Caco-2 (cell line): Measurements from ENCODE around the gene CDH2. TPM values are rescaled to one million over a fixed set of nuclear protein-coding genes. Genes with fewer than 3 reads are reported as not detected.

Experiments used
- BruUV-seq: library from RNA; stranded (reverse); fragments of 400-500 nt; replicated peaks from 2 replicates; lab custom pipeline; 2021; lab: Mats Ljungman, UMichigan
- CTCF ChIA-PET: fragments of 300-600 bp; sonication (Branson Sonifier 250); formaldehyde crosslinking; loops from one replicate; lab custom pipeline; 2022; ENCODE audit warnings: antibody characterized with exemption; lab: Charles Lee
- POLR2A ChIA-PET: fragments of 300-600 bp; sonication (Branson Sonifier 250); formaldehyde crosslinking; loops from one replicate; lab custom pipeline; 2022; ENCODE audit warnings: antibody characterized with exemption; lab: Charles Lee
- DNase-seq, 2 experiments: peaks; one replicate each; pipeline versions ENCODE4 v3.0.0 to v3.0.0-alpha.2; 2020 to 2022
- H3K27me3 ChIP-seq: replicated peaks from 2 replicates; pipeline ENCODE4 v1.6.0; 2011; ENCODE audit warnings: low read length; ENCODE audit not compliant: control insufficient read depth, insufficient read depth
- H3K36me3 ChIP-seq: 2 replicates; pipeline ENCODE4 v1.5.1; 2011; ENCODE audit warnings: low read length; ENCODE audit not compliant: control insufficient read depth, insufficient read depth
- H3K4me1 ChIP-seq: fragments of 250-450 bp; sonication (Bioruptor Pico); 2 replicates; pipeline ENCODE4 v1.5.1; 2020; ENCODE audit warnings: mild to moderate bottlenecking
- H3K4me3 ChIP-seq: 2 replicates; pipeline ENCODE4 v1.5.1; 2011; ENCODE audit warnings: low read depth, mild to moderate bottlenecking, control low read depth, low read length
- H3K9me3 ChIP-seq: fragments of 250-450 bp; sonication (Bioruptor Pico); 2 replicates; pipeline ENCODE4 v1.5.1; 2020; ENCODE audit warnings: mild to moderate bottlenecking, moderate library complexity
- H3K27ac Mint-ChIP-seq: one replicate; pipeline ENCODE4 v1.8.0; 2022; ENCODE audit warnings: mixed read lengths; ENCODE audit not compliant: unreplicated experiment
- H3K27me3 Mint-ChIP-seq: one replicate; pipeline ENCODE4 v1.8.0; 2022; ENCODE audit warnings: mixed read lengths; ENCODE audit not compliant: insufficient read depth, unreplicated experiment
- H3K36me3 Mint-ChIP-seq: one replicate; pipeline ENCODE4 v1.8.0; 2022; ENCODE audit warnings: mild to moderate bottlenecking, mixed read lengths; ENCODE audit not compliant: insufficient read depth, unreplicated experiment
- H3K4me1 Mint-ChIP-seq: one replicate; pipeline ENCODE4 v1.8.0; 2022; ENCODE audit warnings: low read depth, mixed read lengths; ENCODE audit not compliant: unreplicated experiment
- H3K4me3 Mint-ChIP-seq: one replicate; pipeline ENCODE4 v1.8.0; 2022; ENCODE audit warnings: mild to moderate bottlenecking, moderate library complexity, mixed read lengths; ENCODE audit not compliant: unreplicated experiment
- H3K9me3 Mint-ChIP-seq: one replicate; pipeline ENCODE4 v1.8.0; 2022; ENCODE audit warnings: mixed read lengths; ENCODE audit not compliant: unreplicated experiment
- CTCF ChIP-seq, 2 experiments: fragments of 200-600 bp in 1 of 2; IDR thresholded peaks; 1 replicate in 1 of 2; 2 replicates in 1 of 2; pipeline versions ENCODE4 v1.5.1 to v1.8.0; 2011 to 2022; ENCODE audit warnings: antibody characterized with exemption in 1 of 2, control low read depth in 1 of 2, inconsistent platforms in 1 of 2, low read depth in 1 of 2, low read length in 1 of 2, mild to moderate bottlenecking in 1 of 2, moderate library complexity in 1 of 2; ENCODE audit not compliant: insufficient read depth in 1 of 2, severe bottlenecking in 1 of 2, unreplicated experiment in 1 of 2
- intact Hi-C: fragments of 100-400 bp; cut with micrococcal nuclease; formaldehyde crosslinking; loops from one replicate; pipeline ENCODE4 v1.10.0; 2022; ENCODE audit not compliant: unreplicated experiment
- total RNA-seq: library from RNA; stranded (reverse); gene quantifications from 2 replicates; pipeline ENCODE4 v1.2.3, GENCODE V29; 2022

The CDH2 gene
- total RNA-seq, 1 experiment from 2014 or later: 1.4 TPM

- intact Hi-C loops: no loop called here
- POLR2A ChIA-PET: no interaction called here
Measured at GRCh38 chr18:28071199-28071598, 105.7 kb downstream of the CDH2 start.

GRCh38 chr18:28068207-28068606 is 108.7 kb downstream of the CDH2 start:
- Mint-ChIP-seq H3K4me3 (no peak overlapping the region), H3K27me3 (no peaks in the 10 kb centered on the region), H3K9me3 (no peaks in the 10 kb centered on the region), H3K36me3 (no peaks in the 10 kb centered on the region), H3K4me1 (peaks cover 13% of the 10 kb centered on the region), H3K27ac (no peak overlapping the region)
- no peak for TF ChIP-seq CTCF (IDR thresholded peaks at IDR 0.05; ENCODE audit: insufficient read depth in 1 of 2, low read depth in 1 of 2, low read length in 1 of 2, severe bottlenecking in 1 of 2, unreplicated experiment in 1 of 2)
- Histone ChIP-seq H3K4me3 (no peak overlapping the region), H3K27me3 (no peaks in the 10 kb centered on the region), H3K4me1 (peaks cover 11% of the 10 kb centered on the region), H3K36me3 (no peaks in the 10 kb centered on the region), H3K9me3 (no peaks in the 10 kb centered on the region)
- BruUV-seq: no TSS peak
- POLR2A ChIA-PET: no interaction called here
- CTCF ChIA-PET: no interaction called here
- intact Hi-C loops: loop anchor here (5.0 kb wide), 1 partner anchor 146 kb away; no protein-coding TSS in a partner anchor
- no peak for DNase-seq

More at GRCh38 chr18:28071199-28071598, 105.7 kb downstream of the CDH2 start:
- peaks cover 6% of the 10 kb centered on the region for H3K4me1 Mint-ChIP-seq
- Histone ChIP-seq H3K9me3 (no peaks in the 10 kb centered on the region), H3K36me3 (no peaks in the 10 kb centered on the region), H3K27me3 (no peaks in the 10 kb centered on the region), H3K4me3 (no peak overlapping the region), H3K4me1 (no peaks in the 10 kb centered on the region)
- TF ChIP-seq CTCF (IDR thresholded peaks at IDR 0.05; ENCODE audit: insufficient read depth in 1 of 2, low read depth in 1 of 2, low read length in 1 of 2, severe bottlenecking in 1 of 2, unreplicated experiment in 1 of 2): no peak
- DNase-seq: no peak
- H3K27ac Mint-ChIP-seq: no peak overlapping the region
- BruUV-seq: no TSS peak
- CTCF ChIA-PET: no interaction called here
- H3K27me3 Mint-ChIP-seq: no peaks in the 10 kb centered on the region
- H3K4me3 Mint-ChIP-seq: no peak overlapping the region
- H3K9me3 Mint-ChIP-seq: no peaks in the 10 kb centered on the region
- no peaks in the 10 kb centered on the region for H3K36me3 Mint-ChIP-seq

- no peaks in the 10 kb centered on the region for H3K36me3 ChIP-seq
- no TSS peak for BruUV-seq
- intact Hi-C loops: loop anchor here (5.0 kb wide), 1 partner anchor 145 kb away; no protein-coding TSS in a partner anchor
Measured at GRCh38 chr18:28067346-28067745, 109.6 kb downstream of the CDH2 start.

More at GRCh38 chr18:28067346-28067745, 109.6 kb downstream of the CDH2 start:
- Mint-ChIP-seq H3K27ac (no peak overlapping the region), H3K4me1 (peaks cover 11% of the 10 kb centered on the region), H3K4me3 (no peak overlapping the region), H3K36me3 (no peaks in the 10 kb centered on the region), H3K27me3 (no peaks in the 10 kb centered on the region), H3K9me3 (no peaks in the 10 kb centered on the region)
- ChIA-PET POLR2A (no interaction called here), CTCF (no interaction called here)
- no peak for TF ChIP-seq CTCF (IDR thresholded peaks at IDR 0.05; ENCODE audit: insufficient read depth in 1 of 2, low read depth in 1 of 2, low read length in 1 of 2, severe bottlenecking in 1 of 2, unreplicated experiment in 1 of 2)
- DNase-seq: no peak
- no peaks in the 10 kb centered on the region for H3K27me3 ChIP-seq
- H3K4me1 ChIP-seq: peaks cover 11% of the 10 kb centered on the region
- H3K9me3 ChIP-seq: no peaks in the 10 kb centered on the region
- no peak overlapping the region for H3K4me3 ChIP-seq
